Body of pancreas (tissue), 4 donors: Measurements from ENCODE around the gene ARID5B. TPM values are rescaled to one million over a fixed set of nuclear protein-coding genes. Genes with fewer than 3 reads are reported as not detected.
A peak's percentile ranks its signal among the peaks of the same experiment; 100 is the strongest.

ENCODE experiments used
- ATAC-seq: fragments of 150-250 bp; one replicate; pipeline ENCODE4 v1.9.1; 2016
- DNase-seq, 4 donors: peaks; one replicate each; pipeline ENCODE4 v3.0.0-alpha.2; 2019
- H3K27ac ChIP-seq, 4 donors: fragments of 200-600 bp; sonication (generic); 1 replicate in 3 of 4; 2 replicates in 1 of 4; pipeline versions ENCODE4 v1.5.1 to v1.6.1; 2016 to 2019; ENCODE audit warnings: mild to moderate bottlenecking in 1 of 4, mixed read lengths in 1 of 4, moderate library complexity in 1 of 4
- H3K27me3 ChIP-seq, 2 donors: fragments of 200-600 bp; sonication (generic); one replicate each; pipeline ENCODE4 v1.6.0; 2016; ENCODE audit warnings: mild to moderate bottlenecking in 1 of 2
- H3K36me3 ChIP-seq, 2 donors: fragments of 200-600 bp; sonication (generic); replicated peaks in 1 of 2; 2 replicates each; pipeline ENCODE4 v1.5.1; 2016; ENCODE audit warnings: low read depth in 2 of 2; ENCODE audit not compliant: insufficient read depth in 1 of 2
- H3K4me1 ChIP-seq: fragments of 200-600 bp; sonication (generic); one replicate; pipeline ENCODE4 v1.6.0; 2016
- H3K4me3 ChIP-seq, 2 donors: fragments of 200-600 bp; sonication (generic); 1 replicate in 1 of 2; 2 replicates in 1 of 2; pipeline ENCODE4 v1.5.1; 2016 to 2019
- H3K9me3 ChIP-seq, 3 donors: fragments of 200-600 bp; sonication (generic); 1 replicate in 2 of 3; 2 replicates in 1 of 3; pipeline ENCODE4 v1.5.1; 2016
- POLR2A ChIP-seq, 3 donors: fragments of 450-650 bp; IDR thresholded peaks; one replicate each; pipeline ENCODE4 v1.6.1; 2016; ENCODE audit warnings: antibody characterized with exemption in 3 of 3, mild to moderate bottlenecking in 2 of 3
- WGBS, 2 donors: methylation state at CpG; one replicate each; pipeline ENCODE4 v1.1.5; 2017; 5-methylcytosine and 5-hydroxymethylcytosine counted together
- intact Hi-C: fragments of 100-400 bp; cut with DNase I; formaldehyde crosslinking; loops from one replicate; pipeline ENCODE4 v1.15.1; 2023
- total RNA-seq, 2 donors: library from RNA; depleted of rRNA; stranded (reverse); fragments of >200 nt; gene quantifications; one replicate each; pipeline ENCODE4 v1.1.0, GENCODE V29; 2016
- TF ChIP-seq, protein P1 (sequence below), 7 experiments: fragments of 450-650 bp in 4 of 7; fragments of 200-600 bp in 3 of 7; sonication (generic) in 3 of 7; IDR thresholded peaks; one replicate each; pipeline ENCODE4 v1.5.1; 2016 to 2019; ENCODE audit warnings: antibody characterized with exemption in 7 of 7

ARID5B gene
- total RNA-seq, 2 donors from 2014 or later: 16.1 to 17.1 TPM

DNA sequence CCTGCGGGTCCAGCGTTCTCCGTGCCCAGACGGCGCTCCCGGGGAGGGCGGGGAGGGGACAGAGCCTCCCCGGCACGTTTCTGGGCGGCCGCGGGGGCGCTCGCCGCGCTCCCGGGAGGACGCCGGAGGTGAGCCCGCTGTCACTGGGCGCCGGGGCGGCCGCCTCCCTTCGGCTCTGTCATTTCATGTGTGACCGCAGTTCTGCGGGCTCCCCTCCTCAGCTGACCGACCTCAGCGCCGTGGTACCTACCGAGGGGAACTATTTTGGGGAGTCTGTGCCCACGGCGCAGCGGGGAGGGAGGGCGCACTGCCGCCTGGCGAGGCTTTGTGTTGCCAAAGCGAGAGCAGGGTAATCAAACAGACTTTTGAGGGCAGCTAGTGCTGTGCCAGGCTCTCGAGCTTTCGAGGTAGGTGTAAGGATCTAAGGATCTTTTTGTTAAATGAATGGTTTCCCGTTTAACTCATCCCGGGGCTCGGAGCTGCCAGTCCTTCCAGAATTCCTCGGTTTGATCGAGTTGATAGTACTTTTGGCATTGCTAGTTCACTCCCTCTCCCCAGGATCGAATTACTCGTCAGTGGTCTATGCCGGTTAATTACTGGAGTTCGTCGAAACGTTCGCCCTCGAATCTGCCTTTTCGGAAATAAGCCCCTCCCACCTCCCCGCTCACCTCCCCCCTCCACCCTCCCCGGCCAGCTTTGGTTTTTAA lies 1.9 kb downstream of the ARID5B start:
- Histone ChIP-seq H3K4me3 (peak overlapping the region; percentile 43 to 93), H3K27me3 (no peaks in the 10 kb centered on the region), H3K36me3 (no peaks in the 10 kb centered on the region), H3K27ac (peak overlapping the region; percentile 93 to 99 (median 96)), H3K4me1 (peaks cover 29% of the 10 kb centered on the region), H3K9me3 (no peaks in the 10 kb centered on the region)
- 0 to 1% methylated on average over 18 to 48 of the region's 56 CpGs for WGBS, 2 donors
- DNase-seq: peak; percentile 52 to 66 (median 56)
- intact Hi-C loops: no loop called here
- peak; percentile 62 for ATAC-seq
- TF ChIP-seq POLR2A (IDR thresholded peaks at IDR 0.05): peak; percentile 43 to 73 (median 70)
- TF ChIP-seq, protein P1, sequence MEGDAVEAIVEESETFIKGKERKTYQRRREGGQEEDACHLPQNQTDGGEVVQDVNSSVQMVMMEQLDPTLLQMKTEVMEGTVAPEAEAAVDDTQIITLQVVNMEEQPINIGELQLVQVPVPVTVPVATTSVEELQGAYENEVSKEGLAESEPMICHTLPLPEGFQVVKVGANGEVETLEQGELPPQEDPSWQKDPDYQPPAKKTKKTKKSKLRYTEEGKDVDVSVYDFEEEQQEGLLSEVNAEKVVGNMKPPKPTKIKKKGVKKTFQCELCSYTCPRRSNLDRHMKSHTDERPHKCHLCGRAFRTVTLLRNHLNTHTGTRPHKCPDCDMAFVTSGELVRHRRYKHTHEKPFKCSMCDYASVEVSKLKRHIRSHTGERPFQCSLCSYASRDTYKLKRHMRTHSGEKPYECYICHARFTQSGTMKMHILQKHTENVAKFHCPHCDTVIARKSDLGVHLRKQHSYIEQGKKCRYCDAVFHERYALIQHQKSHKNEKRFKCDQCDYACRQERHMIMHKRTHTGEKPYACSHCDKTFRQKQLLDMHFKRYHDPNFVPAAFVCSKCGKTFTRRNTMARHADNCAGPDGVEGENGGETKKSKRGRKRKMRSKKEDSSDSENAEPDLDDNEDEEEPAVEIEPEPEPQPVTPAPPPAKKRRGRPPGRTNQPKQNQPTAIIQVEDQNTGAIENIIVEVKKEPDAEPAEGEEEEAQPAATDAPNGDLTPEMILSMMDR (IDR thresholded peaks at IDR 0.05): peak in 5 of 7 experiments; percentile 17 to 29 (median 25)

DNA sequence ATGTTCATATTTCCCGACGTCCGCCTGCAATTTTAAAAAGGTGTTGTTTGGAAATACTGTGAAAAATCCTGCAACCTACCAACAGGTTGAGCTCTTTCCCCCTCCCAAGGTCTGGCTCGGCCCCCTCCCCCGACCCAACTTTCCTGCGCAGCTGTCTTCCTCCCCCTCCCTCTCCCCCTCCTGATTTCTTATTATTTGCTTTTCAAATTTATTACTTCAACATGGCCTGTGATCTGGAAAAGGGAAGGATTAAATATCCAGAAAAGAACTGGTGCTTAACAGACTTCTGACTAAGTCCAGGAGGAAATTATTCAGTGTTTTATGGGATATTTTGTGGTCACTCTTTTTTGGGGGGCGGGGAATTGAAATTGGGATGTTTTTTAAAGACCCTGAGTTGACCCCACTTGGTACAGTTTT lies 2.4 kb downstream of the ARID5B start:
- H3K4me1 ChIP-seq: peaks cover 29% of the 10 kb centered on the region
- peak; percentile 22 for ATAC-seq
- WGBS, 2 donors: 6 to 9% methylated on average over 7 of the region's 7 CpGs
- H3K4me3 ChIP-seq: peak overlapping the region; percentile 43 to 93
- no peaks in the 10 kb centered on the region for H3K27me3 ChIP-seq
- TF ChIP-seq, protein P1 (IDR thresholded peaks at IDR 0.05): no peak
- TF ChIP-seq POLR2A (IDR thresholded peaks at IDR 0.05): no peak
- intact Hi-C loops: no loop called here
- no peaks in the 10 kb centered on the region for H3K9me3 ChIP-seq
- H3K36me3 ChIP-seq: no peaks in the 10 kb centered on the region
- no peak for DNase-seq
- peak overlapping the region; percentile 93 to 99 (median 96) for H3K27ac ChIP-seq

DNA sequence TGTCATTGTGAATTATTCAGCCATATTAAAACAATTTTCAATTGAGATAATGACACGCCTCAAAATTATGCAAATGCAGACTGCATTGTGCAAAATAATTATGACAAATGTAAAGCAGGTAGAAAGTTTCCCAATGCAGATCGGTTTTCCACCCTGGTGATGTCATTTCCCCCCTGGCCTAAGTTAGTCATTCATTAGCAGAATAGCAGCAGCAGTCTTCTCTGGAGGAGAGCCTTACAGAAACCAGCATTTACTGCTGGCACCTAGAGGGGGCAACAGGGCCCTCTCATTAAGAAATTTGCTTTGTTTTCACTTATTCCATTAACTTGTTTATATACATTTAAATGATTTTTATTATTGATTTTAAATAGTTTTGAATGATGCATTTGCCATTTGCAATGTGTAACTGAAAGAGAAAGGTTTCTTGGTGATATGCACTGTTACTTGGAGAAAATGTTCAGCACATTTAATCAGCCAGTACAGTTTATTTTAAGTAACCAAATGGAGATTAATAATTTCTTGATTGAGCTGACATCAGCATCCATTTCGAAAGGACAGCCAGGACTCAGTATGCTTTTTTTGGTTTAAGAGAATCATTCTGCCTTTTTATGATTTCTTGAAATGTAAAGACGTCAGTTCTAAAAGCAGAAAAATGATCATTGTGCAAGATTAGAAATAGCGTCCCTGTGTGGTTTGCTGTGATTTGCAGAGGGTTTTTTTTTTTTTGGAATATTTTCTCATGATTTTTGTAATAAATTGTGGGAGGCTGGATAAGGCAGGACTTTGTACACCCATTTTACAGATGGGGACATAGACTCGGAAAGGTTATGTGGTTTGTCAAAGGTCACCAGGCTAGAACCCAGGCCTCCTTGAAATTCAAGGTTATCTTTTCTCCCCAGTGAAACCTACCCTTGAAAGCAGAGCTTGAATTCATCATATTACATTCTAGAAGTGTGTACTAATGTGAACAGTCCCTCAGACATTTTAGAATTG lies 3.5 kb downstream of the ARID5B start:
- H3K36me3 ChIP-seq: no peaks in the 10 kb centered on the region

DNA sequence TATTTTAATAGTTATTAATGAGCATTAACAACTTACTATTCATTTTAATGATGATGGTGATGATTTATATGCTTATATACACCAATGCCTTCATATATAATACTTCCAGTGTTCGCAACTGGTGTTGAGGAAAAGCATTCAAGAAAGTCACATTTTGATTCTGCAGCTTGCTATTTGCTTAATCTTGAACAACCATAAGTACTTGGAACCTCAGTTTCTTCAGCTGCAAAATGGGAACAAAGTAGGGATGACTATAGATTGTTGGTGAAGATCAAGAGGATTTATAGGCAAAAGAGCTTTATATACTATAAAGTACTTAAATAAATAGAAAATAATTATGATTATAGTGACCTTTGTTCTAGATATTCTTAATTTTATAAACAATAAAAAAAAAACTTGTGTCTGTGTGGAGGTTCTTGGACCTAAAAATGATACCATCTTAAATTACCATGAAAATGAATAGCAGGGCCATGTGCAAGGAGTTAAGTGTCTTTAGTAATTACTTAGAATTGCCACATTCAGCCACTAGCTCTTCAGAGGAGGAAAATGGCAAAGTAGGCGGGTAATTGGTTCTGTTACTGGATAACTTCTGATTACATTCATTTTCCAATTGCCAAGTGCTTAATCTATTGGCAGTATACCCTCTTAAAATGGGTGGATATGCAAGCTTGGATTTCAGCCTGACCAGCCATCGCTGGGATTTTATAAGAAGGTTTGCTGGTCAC lies 4.5 kb downstream of the ARID5B start:
- DNase-seq (no peak), ATAC-seq (no peak)
- intact Hi-C loops: no loop called here
- Histone ChIP-seq H3K4me1 (peaks cover 18% of the 10 kb centered on the region), H3K27me3 (no peaks in the 10 kb centered on the region), H3K4me3 (no peak overlapping the region), H3K9me3 (no peaks in the 10 kb centered on the region), H3K36me3 (no peaks in the 10 kb centered on the region), H3K27ac (no peak overlapping the region)
- TF ChIP-seq, protein P1 (IDR thresholded peaks at IDR 0.05): no peak
- TF ChIP-seq POLR2A (IDR thresholded peaks at IDR 0.05): no peak
- 51% methylated on average over 3 of the region's 3 CpGs for WGBS, 2 donors

More for the DNA sequence above, 3.5 kb downstream of the ARID5B start:
- H3K27me3 ChIP-seq: no peaks in the 10 kb centered on the region
- ATAC-seq (no peak), DNase-seq (peak; percentile 28 to 48 (median 36))
- H3K27ac ChIP-seq: peak overlapping the region in 3 of 4 donors; percentile 95 to 99 (median 97)
- 39 to 43% methylated on average over 6 of the region's 6 CpGs for WGBS, 2 donors
- TF ChIP-seq, protein P1 (IDR thresholded peaks at IDR 0.05): peak in 2 of 7 experiments; percentile 13 to 14
- TF ChIP-seq POLR2A (IDR thresholded peaks at IDR 0.05): no peak
- H3K9me3 ChIP-seq: no peaks in the 10 kb centered on the region
- H3K4me1 ChIP-seq: peaks cover 21% of the 10 kb centered on the region
- intact Hi-C loops: no loop called here
- no peak overlapping the region for H3K4me3 ChIP-seq
